ENCODE measurements around the gene TMEM82. TPM values are rescaled to one million over a fixed set of nuclear protein-coding genes. Genes with fewer than 3 reads are reported as not detected.

TMEM82 gene
- total RNA-seq, 1 donor from 2014 or later: not detected

- DNase-seq (ENCODE audit: extremely low read depth, low read depth, low spot score): no peak
These were observed 12.8 kb downstream of the TMEM82 start for GRCh38 chr1:15755021-15755645.

GRCh38 chr1:15755646-15756040 is 13.3 kb downstream of the TMEM82 start:
- no peak for DNase-seq (ENCODE audit: extremely low read depth, low read depth, low spot score)

- DNase-seq (ENCODE audit: extremely low read depth, low read depth, low spot score): no peak
These were observed 14.1 kb downstream of the TMEM82 start for GRCh38 chr1:15756143-15757015.

- DNase-seq (ENCODE audit: extremely low read depth, low read depth, low spot score): no peak
These were observed 14.8 kb downstream of the TMEM82 start for GRCh38 chr1:15757016-15757543.

- no peak for DNase-seq (ENCODE audit: extremely low read depth, low read depth, low spot score)
These were observed 15.5 kb downstream of the TMEM82 start for GRCh38 chr1:15757575-15758342.

GRCh38 chr1:15758343-15758931 is 16.1 kb downstream of the TMEM82 start, which contains the start of gene FBLIM1:
Gene FBLIM1, plus strand, starts transcription at chr1:15758795. Its CDS starts 6,189 bp downstream, at chr1:15764984.
- DNase-seq (ENCODE audit: extremely low read depth, low read depth, low spot score): no peak

- no peak for DNase-seq (ENCODE audit: extremely low read depth, low read depth, low spot score)
These were observed 16.8 kb downstream of the TMEM82 start for GRCh38 chr1:15758953-15759661.

- no peak for DNase-seq (ENCODE audit: extremely low read depth, low read depth, low spot score)
These were observed 18.4 kb downstream of the TMEM82 start for GRCh38 chr1:15760520-15761211.

GRCh38 chr1:15761366-15762128 is 19.2 kb downstream of the TMEM82 start:
- no peak for DNase-seq (ENCODE audit: extremely low read depth, low read depth, low spot score)

- DNase-seq (ENCODE audit: extremely low read depth, low read depth, low spot score): no peak
These were observed 20.2 kb downstream of the TMEM82 start for GRCh38 chr1:15762546-15762945.

GRCh38 chr1:15764269-15764764 is 22.0 kb downstream of the TMEM82 start:
- DNase-seq (ENCODE audit: extremely low read depth, low read depth, low spot score): no peak

GRCh38 chr1:15764890-15765289 is 22.6 kb downstream of the TMEM82 start:
- DNase-seq (ENCODE audit: extremely low read depth, low read depth, low spot score): no peak

GRCh38 chr1:15765495-15766194 is 23.3 kb downstream of the TMEM82 start:
- no peak for DNase-seq (ENCODE audit: extremely low read depth, low read depth, low spot score)

GRCh38 chr1:15767941-15768340 is 25.6 kb downstream of the TMEM82 start:
- no peak for DNase-seq (ENCODE audit: extremely low read depth, low read depth, low spot score)

- DNase-seq (ENCODE audit: extremely low read depth, low read depth, low spot score): no peak
These were observed 26.1 kb downstream of the TMEM82 start for GRCh38 chr1:15768388-15768787.

GRCh38 chr1:15770313-15770962 is 28.1 kb downstream of the TMEM82 start:
- no peak for DNase-seq (ENCODE audit: extremely low read depth, low read depth, low spot score)

- DNase-seq (ENCODE audit: extremely low read depth, low read depth, low spot score): no peak
These were observed 29.7 kb downstream of the TMEM82 start for GRCh38 chr1:15771836-15772515.

Measured in glomerular endothelial cell (primary cell).